GM11168 (cell line): ENCODE measurements around the gene GDF11.

Experiments used
- in situ Hi-C: fragments of 300-500 bp; cut with MboI; formaldehyde crosslinking; loops from one replicate; pipeline ENCODE4 v1.12.0; 2022; ENCODE audit warnings: low sequenced_read_pairs; ENCODE audit not compliant: unreplicated experiment

GDF11 gene

DNA sequence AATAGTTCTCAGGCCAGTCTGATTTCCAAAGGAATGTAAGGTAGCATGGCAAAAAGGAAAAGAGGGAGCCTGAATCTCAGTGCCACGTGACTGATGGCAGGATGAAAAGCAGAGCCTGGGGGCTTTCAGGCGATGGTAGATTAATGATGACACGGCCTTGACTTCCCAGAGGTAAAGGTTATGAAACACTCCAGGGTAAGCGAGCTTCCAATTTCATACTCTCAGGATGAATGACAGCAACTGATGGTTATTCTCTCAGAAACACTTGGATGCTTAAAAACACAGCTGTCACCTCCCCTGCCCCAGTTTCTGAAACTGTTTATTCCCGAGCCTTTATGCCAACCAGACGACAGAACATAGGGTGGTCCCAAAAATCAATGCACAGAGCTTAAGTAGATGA, 28.8 kb downstream of the GDF11 start:
- in situ Hi-C loops = no loop called here

DNA sequence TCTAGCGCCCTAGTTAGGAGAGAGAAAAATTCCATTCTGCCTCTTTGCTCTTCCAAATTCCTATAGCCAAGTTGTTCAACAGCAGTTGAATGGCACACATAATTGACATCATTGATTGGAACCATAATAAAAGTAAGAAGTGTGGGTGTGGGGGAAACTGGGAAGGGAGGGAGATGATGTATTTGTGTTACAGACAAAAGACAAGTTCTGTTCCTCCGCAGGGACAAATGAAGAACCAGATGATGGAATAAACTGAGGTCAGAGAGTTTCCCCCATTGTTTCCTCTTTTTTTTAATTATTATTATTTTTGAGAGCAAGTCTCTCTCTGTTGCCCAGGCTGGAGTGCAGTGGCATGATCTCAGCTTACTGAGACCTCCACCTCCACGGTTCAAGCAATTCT, 34.9 kb downstream of the GDF11 start:
- in situ Hi-C loops = no loop called here

DNA sequence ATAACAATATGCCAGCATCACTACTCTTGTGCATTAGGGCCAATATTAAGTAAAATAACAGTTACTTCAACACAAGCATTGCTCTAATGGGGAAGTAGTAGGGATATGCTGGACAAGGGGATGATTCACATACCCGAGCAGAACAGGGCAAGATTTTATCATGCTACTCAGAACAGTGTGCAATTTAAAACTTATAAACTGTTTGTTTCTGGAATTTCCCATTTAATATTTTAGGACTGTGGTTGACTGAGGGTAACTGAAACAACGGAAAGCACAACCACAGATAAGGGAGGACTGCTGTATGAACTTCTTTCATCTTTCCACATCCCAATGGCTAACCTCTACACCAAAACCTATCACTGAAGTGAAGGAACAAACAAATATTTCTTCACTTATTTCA, 37.8 kb downstream of the GDF11 start:
- in situ Hi-C loops = no loop called here

DNA sequence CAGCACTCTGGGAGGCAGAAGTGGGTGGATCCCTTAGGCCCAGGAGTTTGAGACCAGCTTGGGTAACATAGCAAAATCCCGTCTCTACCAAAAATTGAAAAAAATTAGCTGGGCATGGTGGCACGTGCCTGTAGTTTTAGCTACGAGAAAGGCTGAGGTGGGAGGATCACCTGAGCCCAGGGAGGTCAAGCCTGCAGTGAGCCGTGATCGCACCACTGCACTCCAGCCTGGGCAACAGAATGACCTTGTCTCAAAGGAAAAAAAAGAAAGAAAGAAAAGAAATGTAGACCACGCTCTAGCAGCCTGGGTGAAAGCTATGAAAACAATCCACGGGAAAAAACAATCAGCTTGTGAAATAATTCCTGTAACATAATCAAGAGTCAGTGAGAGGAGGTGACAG, 45.6 kb downstream of the GDF11 start:
- in situ Hi-C loops = no loop called here

DNA sequence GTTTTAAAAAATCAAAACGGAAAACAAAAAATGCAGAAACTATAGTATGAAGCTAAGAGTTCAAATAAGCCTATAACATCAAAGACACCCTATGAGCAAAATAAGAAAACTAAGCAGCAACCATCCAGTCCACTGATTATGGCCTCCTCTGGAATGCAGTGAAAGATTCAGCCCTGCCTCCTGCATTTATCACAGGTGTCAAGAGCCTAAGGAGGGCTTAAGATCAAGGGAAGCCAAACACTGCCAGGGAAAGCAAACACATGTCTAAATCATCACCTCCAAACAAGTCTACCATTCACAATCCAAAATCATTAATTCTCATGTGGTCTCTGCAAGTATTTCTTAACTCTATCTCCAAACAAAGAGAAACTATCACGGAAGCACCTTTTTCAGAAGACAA, 46.2 kb downstream of the GDF11 start:
- in situ Hi-C loops = no loop called here

DNA sequence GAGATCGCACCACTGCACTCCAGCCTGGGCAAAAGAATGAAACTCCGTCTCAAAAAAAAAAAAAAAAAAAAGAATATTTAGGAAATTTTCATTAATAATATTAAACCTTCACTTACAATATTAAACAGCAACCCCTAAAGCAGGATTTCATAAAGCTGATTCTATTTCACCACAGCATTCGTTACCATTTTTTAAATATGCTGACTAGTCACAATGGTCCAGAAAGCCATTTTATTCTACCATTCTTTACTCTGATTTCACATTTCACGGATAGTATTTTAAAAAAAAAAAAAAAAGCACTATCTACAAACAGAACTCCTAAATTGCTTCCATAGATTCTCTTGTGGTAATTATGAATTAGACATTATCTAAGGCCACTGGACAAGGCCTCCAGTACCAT, 47.0 kb downstream of the GDF11 start:
- in situ Hi-C loops = no loop called here

DNA sequence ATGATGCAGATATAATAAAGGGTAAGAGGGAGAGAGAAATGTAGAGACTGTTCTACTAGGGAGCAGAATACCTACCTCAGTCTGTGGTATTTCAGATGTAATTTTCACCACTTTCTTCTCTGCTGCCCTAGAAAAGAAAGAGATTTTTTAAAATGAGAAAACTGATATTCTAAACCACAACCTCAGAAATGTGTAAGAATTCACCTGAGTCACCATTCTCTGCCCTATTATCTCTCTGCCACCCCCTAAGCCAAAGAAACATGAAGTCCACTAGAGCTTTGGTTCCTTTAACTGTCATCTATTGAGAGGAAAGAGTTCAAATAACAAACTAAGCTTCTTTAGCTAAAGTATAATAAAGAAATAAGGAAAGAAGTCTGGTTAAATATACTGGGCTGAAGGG, 53.0 kb downstream of the GDF11 start:
- in situ Hi-C loops = no loop called here

DNA sequence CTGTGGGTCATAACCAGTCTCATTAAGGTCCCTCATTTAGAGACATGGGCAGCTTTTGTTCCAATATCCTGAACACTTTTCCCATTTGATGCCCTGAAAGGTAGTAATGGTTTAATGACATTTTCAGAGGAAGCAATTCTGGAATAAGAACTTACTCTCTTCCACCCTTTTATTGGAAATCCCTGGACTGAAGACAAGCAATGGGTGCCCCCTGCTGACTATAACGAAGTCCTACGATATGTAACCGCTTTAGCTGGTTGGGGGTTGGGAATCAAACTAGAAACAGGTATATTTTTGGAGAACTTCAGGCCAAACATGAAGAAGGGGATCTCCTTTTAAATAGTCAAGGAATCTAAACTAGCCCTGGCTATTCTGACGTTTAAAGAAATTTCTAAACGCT, 54.1 kb downstream of the GDF11 start:
- in situ Hi-C loops = no loop called here

DNA sequence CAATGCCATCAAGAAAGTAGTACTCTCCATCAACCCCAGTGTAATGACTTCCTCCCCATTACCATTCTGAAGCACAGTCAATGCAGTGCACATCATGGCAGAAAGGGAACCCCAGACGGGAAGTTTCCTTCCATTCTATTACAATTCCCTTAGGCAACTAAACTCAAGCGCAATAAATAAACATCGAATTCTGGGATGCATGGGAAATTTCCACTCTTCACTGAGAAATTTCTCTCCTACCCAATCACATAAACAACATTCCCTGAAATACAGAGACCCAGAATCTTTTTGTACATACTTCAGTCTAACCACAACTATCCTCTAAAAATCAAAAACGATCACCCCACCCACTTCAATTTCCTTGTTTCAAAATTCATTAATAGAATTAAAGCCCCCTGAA, 54.6 kb downstream of the GDF11 start:
- in situ Hi-C loops = no loop called here
